Measurements from ENCODE around the gene FHIP1B. TPM values are rescaled to one million over a fixed set of nuclear protein-coding genes. Genes with fewer than 3 reads are reported as not detected.

Gene FHIP1B
- total RNA-seq, 2 experiments from 2014 or later: 13.0 to 13.1 TPM

DNA sequence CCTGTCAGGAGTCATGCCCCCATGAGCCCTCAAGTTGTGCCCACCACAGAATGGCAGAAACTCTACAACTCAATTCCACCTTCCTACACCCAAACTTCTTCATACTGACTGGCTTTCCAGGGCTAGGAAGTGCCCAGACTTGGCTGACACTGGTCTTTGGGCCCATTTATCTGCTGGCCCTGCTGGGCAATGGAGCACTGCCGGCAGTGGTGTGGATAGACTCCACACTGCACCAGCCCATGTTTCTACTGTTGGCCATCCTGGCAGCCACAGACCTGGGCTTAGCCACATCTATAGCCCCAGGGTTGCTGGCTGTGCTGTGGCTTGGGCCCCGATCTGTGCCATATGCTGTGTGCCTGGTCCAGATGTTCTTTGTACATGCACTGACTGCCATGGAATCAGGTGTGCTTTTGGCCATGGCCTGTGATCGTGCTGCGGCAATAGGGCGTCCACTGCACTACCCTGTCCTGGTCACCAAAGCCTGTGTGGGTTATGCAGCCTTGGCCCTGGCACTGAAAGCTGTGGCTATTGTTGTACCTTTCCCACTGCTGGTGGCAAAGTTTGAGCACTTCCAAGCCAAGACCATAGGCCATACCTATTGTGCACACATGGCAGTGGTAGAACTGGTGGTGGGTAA, 35.1 kb downstream of the FHIP1B start, which contains the start of gene OR52W1:
TSS of gene OR52W1 (plus strand) at position 51 of the 637 bp plus-strand sequence. CDS start at position 51, 0 bp downstream.
- H3K4me1 Mint-ChIP-seq (ENCODE audit: low read depth): peaks cover 12% of the 10 kb centered on the region
- no peak within 1 kb of the TSS for H3K4me3 Mint-ChIP-seq
- CTCF ChIA-PET: no interaction called here
- intact Hi-C loops (cut with micrococcal nuclease): no loop called here
- H3K36me3 Mint-ChIP-seq (ENCODE audit: low read depth): no peaks in the 10 kb centered on the region
- no peaks in the 10 kb centered on the region for H3K27me3 Mint-ChIP-seq (ENCODE audit: low read depth)
- DNase-seq: no peak
- no peaks in the 10 kb centered on the region for H3K9me3 Mint-ChIP-seq
- H3K27ac Mint-ChIP-seq: no peak within 1 kb of the TSS

- no peaks in the 10 kb centered on the region for H3K27me3 Mint-ChIP-seq (ENCODE audit: low read depth)
- DNase-seq: no peak
- no peak overlapping the region for H3K27ac Mint-ChIP-seq
- no peaks in the 10 kb centered on the region for H3K9me3 Mint-ChIP-seq
- H3K36me3 Mint-ChIP-seq (ENCODE audit: low read depth): no peaks in the 10 kb centered on the region
- CTCF ChIA-PET: interaction anchor here (0.7 kb wide), 1 partner anchor 54 kb away, joined by 3 read pairs; no protein-coding TSS in a partner anchor
- H3K4me3 Mint-ChIP-seq: no peak overlapping the region
- intact Hi-C loops (cut with micrococcal nuclease): no loop called here
- no peaks in the 10 kb centered on the region for H3K4me1 Mint-ChIP-seq (ENCODE audit: low read depth)
These were observed 36.8 kb downstream of the FHIP1B start for GRCh38 chr11:6197466-6198200.

DNA sequence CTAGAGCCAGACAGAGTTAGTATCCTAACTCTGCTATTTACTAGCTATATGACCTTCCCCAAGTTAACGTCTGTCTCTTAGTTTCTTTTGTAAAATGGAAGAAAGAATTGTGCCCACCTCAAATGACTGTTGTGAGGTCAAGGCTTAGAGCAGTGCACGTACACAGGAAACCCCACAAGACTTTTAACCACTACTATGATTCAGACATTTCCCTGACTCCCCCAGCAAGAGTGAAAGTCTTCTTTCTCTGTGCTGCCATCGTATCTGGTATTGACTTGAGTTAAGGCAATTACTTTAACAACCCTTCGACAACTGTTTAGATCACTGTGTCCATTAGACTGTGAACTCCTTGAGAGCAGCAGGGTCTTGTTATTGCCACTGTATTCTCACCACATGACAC, 38.0 kb downstream of the FHIP1B start:
- H3K4me3 Mint-ChIP-seq: no peak overlapping the region
- H3K27me3 Mint-ChIP-seq (ENCODE audit: low read depth): no peaks in the 10 kb centered on the region
- H3K9me3 Mint-ChIP-seq: no peaks in the 10 kb centered on the region
- DNase-seq: no peak
- intact Hi-C loops (cut with micrococcal nuclease): no loop called here
- CTCF ChIA-PET: no interaction called here
- no peak overlapping the region for H3K27ac Mint-ChIP-seq
- no peaks in the 10 kb centered on the region for H3K36me3 Mint-ChIP-seq (ENCODE audit: low read depth)
- no peaks in the 10 kb centered on the region for H3K4me1 Mint-ChIP-seq (ENCODE audit: low read depth)

DNA sequence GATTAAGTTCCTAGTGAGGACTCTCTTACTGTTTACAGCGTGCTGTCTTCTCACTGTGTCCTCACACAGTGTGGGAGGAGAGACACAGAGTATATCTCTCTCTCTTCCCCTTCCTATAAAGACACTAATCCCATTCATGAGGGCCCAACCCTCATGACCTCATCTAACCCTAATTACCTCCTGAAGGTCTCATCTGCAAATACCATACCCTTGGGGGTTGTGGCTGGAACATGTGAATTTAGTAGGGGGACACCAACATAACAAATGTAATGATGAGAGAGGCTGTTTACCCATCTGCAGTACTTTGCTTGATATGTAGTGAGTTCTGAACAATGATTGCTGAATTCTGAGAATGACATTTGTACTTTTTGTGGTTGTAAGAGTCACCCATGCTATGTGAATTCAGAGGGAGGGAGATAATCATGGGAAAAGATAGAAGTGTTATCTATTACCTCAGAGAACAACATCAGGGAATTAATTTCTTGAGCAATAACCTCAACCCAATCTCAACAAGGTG, 40.3 kb downstream of the FHIP1B start:
- CTCF ChIA-PET: no interaction called here
- Mint-ChIP-seq H3K27me3 (ENCODE audit: low read depth) (no peaks in the 10 kb centered on the region), H3K4me1 (ENCODE audit: low read depth) (no peaks in the 10 kb centered on the region), H3K27ac (no peak overlapping the region), H3K9me3 (no peaks in the 10 kb centered on the region), H3K4me3 (no peak overlapping the region), H3K36me3 (ENCODE audit: low read depth) (no peaks in the 10 kb centered on the region)
- DNase-seq: no peak
- intact Hi-C loops (cut with micrococcal nuclease): no loop called here

DNA sequence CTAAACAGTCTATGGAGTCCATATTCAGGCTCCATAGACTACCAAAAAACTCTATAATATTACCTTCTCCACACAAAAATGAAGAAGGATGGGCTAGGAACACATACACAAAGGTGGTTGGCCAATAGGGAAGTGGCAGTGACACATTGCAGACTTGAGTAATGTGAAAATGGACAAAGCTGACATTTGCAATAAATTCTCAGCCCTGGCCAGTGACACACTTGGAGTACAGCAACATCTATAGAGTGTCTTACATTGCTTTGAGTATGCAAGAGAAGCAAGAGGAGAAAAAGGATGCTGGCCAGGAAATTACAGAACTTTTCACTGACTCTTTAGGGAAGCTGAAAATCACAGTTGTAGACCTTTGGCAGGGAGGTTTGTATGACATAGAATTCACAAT, 42.7 kb downstream of the FHIP1B start:
- intact Hi-C loops (cut with micrococcal nuclease): no loop called here
- DNase-seq: no peak
- H3K27me3 Mint-ChIP-seq (ENCODE audit: low read depth): no peaks in the 10 kb centered on the region
- H3K4me1 Mint-ChIP-seq (ENCODE audit: low read depth): no peaks in the 10 kb centered on the region
- no peak overlapping the region for H3K4me3 Mint-ChIP-seq
- no peaks in the 10 kb centered on the region for H3K36me3 Mint-ChIP-seq (ENCODE audit: low read depth)
- CTCF ChIA-PET: interaction anchor here (0.7 kb wide), 1 partner anchor 26 kb away, joined by 3 read pairs; no protein-coding TSS in a partner anchor
- H3K9me3 Mint-ChIP-seq: no peaks in the 10 kb centered on the region
- H3K27ac Mint-ChIP-seq: no peak overlapping the region

DNA sequence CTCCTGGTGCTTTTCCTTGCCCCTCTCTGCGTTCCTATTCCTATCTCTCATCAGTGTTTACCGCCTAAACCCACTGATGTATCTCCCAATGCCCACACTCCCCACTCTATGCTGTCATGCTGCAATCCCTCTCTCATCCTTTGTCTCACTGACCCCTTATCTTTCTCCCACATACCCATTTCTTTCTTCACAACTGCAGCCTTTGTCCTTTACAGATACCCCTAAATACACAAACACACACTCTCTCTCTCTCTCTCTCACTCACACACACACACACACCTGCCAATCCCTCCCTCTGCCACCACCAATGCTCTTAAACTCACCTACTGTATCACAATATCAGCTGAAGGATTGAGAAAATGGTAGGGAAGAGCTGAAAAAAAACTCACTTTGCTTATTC, 59.0 kb downstream of the FHIP1B start:
- no peak for DNase-seq
- H3K4me3 Mint-ChIP-seq: no peak overlapping the region
- no peaks in the 10 kb centered on the region for H3K9me3 Mint-ChIP-seq
- H3K36me3 Mint-ChIP-seq (ENCODE audit: low read depth): no peaks in the 10 kb centered on the region
- peaks cover 3% of the 10 kb centered on the region for H3K27me3 Mint-ChIP-seq (ENCODE audit: low read depth)
- intact Hi-C loops (cut with micrococcal nuclease): no loop called here
- no peak overlapping the region for H3K27ac Mint-ChIP-seq
- H3K4me1 Mint-ChIP-seq (ENCODE audit: low read depth): no peaks in the 10 kb centered on the region
- CTCF ChIA-PET: interaction anchor here (0.6 kb wide), 2 partner anchors 11 to 212 kb away, joined by 3 read pairs; no protein-coding TSS in a partner anchor

DNA sequence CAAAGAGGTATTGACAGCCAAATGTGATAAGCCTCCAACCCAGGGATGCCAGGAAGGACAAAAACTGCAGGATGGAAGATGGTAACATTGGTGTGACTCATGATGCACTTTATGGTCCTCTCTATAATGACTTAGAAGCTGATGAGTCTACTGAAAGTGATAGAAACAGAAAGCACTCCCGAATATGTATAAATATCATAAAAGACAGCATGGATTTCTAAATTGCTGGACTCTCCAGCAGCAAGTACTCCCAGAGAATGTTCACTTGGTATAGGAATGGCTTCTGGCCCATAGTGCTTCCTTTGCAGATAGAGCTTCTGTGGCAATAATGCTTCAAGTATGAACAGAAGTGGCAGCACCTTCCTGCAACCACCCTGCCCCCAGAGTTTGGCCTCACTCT, 64.2 kb downstream of the FHIP1B start, which contains the start of gene OR52B2:
TSS of gene OR52B2 (minus strand) at position 101 of the 400 bp plus-strand sequence. CDS start at position 101, 0 bp downstream.
- CTCF ChIA-PET: no interaction called here
- peaks cover 2% of the 10 kb centered on the region for H3K9me3 Mint-ChIP-seq
- H3K27ac Mint-ChIP-seq: no peak within 1 kb of the TSS
- H3K4me3 Mint-ChIP-seq: no peak within 1 kb of the TSS
- H3K27me3 Mint-ChIP-seq (ENCODE audit: low read depth): peaks cover 3% of the 10 kb centered on the region
- no peaks in the 10 kb centered on the region for H3K4me1 Mint-ChIP-seq (ENCODE audit: low read depth)
- no peaks in the 10 kb centered on the region for H3K36me3 Mint-ChIP-seq (ENCODE audit: low read depth)
- DNase-seq: no peak
- intact Hi-C loops (cut with micrococcal nuclease): no loop called here

Other genes with a start within 250 kb of the FHIP1B start
- not detected for gene OR52L1, start 247.7 kb downstream of the FHIP1B start, total RNA-seq
- gene OR56A4, start 227.7 kb downstream of the FHIP1B start, total RNA-seq: not detected
- not detected for gene OR56A1, start 203.9 kb downstream of the FHIP1B start, total RNA-seq
- not detected for gene OR56B4, start 127.0 kb downstream of the FHIP1B start, total RNA-seq
- not detected for gene OR52B2, start 64.3 kb downstream of the FHIP1B start, total RNA-seq
- gene OR52W1, start 35.4 kb downstream of the FHIP1B start, total RNA-seq: not detected
- gene C11orf42, start 29.1 kb downstream of the FHIP1B start, total RNA-seq: not detected
- under 1 TPM; 0.10 to 0.12 TPM for gene CNGA4, start 4.5 kb upstream of the FHIP1B start, total RNA-seq
- not detected for gene CCKBR, start 25.2 kb upstream of the FHIP1B start, total RNA-seq
- gene CAVIN3, start 85.9 kb upstream of the FHIP1B start, total RNA-seq: 1 to 10 TPM; 1.1 to 1.5 TPM
- 10 to 100 TPM; 24.5 to 27.5 TPM for gene SMPD1, start 155.8 kb upstream of the FHIP1B start, total RNA-seq
- 10 to 100 TPM; 44.5 to 45.1 TPM for gene APBB1, start 184.5 kb upstream of the FHIP1B start, total RNA-seq
- under 1 TPM in 1 of 2 experiments, not detected in 1; 0.64 TPM for gene HPX, start 206.4 kb upstream of the FHIP1B start, total RNA-seq
- gene TRIM3, start 239.3 kb upstream of the FHIP1B start, total RNA-seq: 1 to 10 TPM; 7.7 to 9.4 TPM
- 10 to 100 TPM; 33.5 to 37.9 TPM for gene ARFIP2, start 246.7 kb upstream of the FHIP1B start, total RNA-seq
- gene TIMM10B, start 246.9 kb upstream of the FHIP1B start, total RNA-seq: 10 to 100 TPM; 35.1 to 41.7 TPM

All from activated naive CD4-positive, alpha-beta T cell treated with anti-CD3 and anti-CD28 coated beads for 36 hours (primary cell).